ENCODE data around the gene NDE1.

DNA sequence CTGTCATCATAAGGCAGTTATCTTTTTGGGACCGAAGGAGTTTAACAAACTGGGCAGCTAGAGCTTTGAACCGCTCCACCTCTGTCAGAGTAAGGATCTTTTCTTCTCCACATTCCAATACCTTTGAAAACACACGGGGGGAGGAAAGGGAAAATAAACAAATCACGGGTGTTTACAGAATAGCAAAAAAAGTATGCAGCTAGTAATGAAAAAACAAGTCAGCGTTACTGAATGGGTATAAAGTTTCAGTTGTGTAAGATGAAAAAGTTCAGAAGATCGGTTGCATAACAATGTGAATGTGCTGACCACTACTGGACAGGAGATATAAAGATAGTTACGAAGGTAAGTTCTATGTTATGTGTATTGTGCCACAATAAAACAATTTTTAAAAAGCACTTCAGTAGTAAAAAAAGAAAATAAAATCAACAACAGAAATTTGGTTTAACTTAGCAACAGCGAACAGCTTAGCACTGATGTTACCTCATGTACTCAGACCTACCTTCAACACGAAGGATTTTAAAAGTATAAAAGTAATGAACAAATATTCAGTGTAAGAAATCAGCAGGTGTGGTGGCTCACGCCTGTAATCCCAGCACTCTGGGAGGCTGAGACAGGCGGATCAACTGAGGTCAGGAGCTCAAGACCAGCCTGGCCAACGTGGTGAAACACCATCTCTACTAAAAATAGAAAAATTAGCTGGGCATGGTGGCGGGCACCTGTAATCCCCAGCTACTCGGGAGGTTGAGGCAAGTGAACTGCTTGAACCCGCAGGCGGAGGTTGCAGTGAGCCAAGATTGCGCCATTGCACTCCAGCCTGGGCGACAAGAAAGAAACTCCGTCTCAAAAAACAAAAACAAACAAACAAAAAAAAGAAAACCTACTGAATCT, 41.4 kb upstream of the NDE1 start:
- TF ChIP-seq, protein P1, sequence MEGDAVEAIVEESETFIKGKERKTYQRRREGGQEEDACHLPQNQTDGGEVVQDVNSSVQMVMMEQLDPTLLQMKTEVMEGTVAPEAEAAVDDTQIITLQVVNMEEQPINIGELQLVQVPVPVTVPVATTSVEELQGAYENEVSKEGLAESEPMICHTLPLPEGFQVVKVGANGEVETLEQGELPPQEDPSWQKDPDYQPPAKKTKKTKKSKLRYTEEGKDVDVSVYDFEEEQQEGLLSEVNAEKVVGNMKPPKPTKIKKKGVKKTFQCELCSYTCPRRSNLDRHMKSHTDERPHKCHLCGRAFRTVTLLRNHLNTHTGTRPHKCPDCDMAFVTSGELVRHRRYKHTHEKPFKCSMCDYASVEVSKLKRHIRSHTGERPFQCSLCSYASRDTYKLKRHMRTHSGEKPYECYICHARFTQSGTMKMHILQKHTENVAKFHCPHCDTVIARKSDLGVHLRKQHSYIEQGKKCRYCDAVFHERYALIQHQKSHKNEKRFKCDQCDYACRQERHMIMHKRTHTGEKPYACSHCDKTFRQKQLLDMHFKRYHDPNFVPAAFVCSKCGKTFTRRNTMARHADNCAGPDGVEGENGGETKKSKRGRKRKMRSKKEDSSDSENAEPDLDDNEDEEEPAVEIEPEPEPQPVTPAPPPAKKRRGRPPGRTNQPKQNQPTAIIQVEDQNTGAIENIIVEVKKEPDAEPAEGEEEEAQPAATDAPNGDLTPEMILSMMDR (IDR thresholded peaks at IDR 0.05; ENCODE audit: low read depth, low read length) = no peak
- TF ChIP-seq POLR2A (IDR thresholded peaks at IDR 0.05; ENCODE audit: extremely low read depth, insufficient read length) = no peak
